GM10266 (cell line): Measurements from ENCODE around the gene CDC14B.

Experiments
- DNase-seq: peaks from one replicate; pipeline ENCODE4 v3.0.0; 2012; ENCODE audit errors: extremely low spot score
- CTCF ChIP-seq: IDR thresholded peaks from 2 replicates; pipeline ENCODE4 v1.5.1; 2012; ENCODE audit warnings: mild to moderate bottlenecking, low read depth; ENCODE audit not compliant: control insufficient read depth, insufficient read depth; ENCODE audit errors: missing control alignments

Gene CDC14B

GRCh38 chr9:96485280-96485679 is 134.4 kb downstream of the CDC14B start:
- no peak for DNase-seq
- no peak for TF ChIP-seq CTCF

GRCh38 chr9:96484521-96484931 is 135.1 kb downstream of the CDC14B start:
- no peak for TF ChIP-seq CTCF

GRCh38 chr9:96483733-96484390 is 135.8 kb downstream of the CDC14B start:
- no peak for DNase-seq
- no peak for TF ChIP-seq CTCF

More at GRCh38 chr9:96484521-96484931, 135.1 kb downstream of the CDC14B start:
- DNase-seq: peak; percentile 70

- no peak for DNase-seq
Observed at GRCh38 chr9:96483197-96483596, 136.4 kb downstream of the CDC14B start.

GRCh38 chr9:96482476-96482875 is 137.2 kb downstream of the CDC14B start:
- DNase-seq: no peak
- TF ChIP-seq CTCF: no peak

More at GRCh38 chr9:96483197-96483596, 136.4 kb downstream of the CDC14B start:
- TF ChIP-seq CTCF: no peak

- no peak for TF ChIP-seq CTCF
- DNase-seq: no peak
Observed at GRCh38 chr9:96480736-96481135, 138.9 kb downstream of the CDC14B start.

GRCh38 chr9:96478829-96479371 is 140.7 kb downstream of the CDC14B start:
- DNase-seq: no peak
- no peak for TF ChIP-seq CTCF
